Naive thymus-derived CD4-positive, alpha-beta T cell (primary cell): ENCODE measurements around the gene CDR2. TPM values are rescaled to one million over a fixed set of nuclear protein-coding genes. Genes with fewer than 3 reads are reported as not detected.
A peak's percentile ranks its signal among the peaks of the same experiment; 100 is the strongest.

ENCODE experiments used
- ATAC-seq: fragments of 150-1000 bp; cut with Tn5 transposase; 2 replicates; pipeline ENCODE4 v1.10.0; 2021; ENCODE audit warnings: mild to moderate bottlenecking, moderate library complexity
- CTCF ChIA-PET: fragments of 350-600 bp; sonication (Branson Sonifier 250); formaldehyde crosslinking; loops from one replicate; lab custom pipeline; 2021; ENCODE audit warnings: antibody characterized with exemption; lab: Charles Lee
- POLR2A ChIA-PET: fragments of 350-600 bp; sonication (Branson Sonifier 250); formaldehyde crosslinking; loops from one replicate; lab custom pipeline; 2021; ENCODE audit warnings: antibody characterized with exemption, inconsistent platforms; lab: Charles Lee
- DNase-seq, 9 donors: peaks; one replicate each; pipeline versions ENCODE4 v3.0.0 to v3.0.0-alpha.2; 2020 to 2022; ENCODE audit warnings: mixed read lengths in 1 of 9
- H3K27ac ChIP-seq: one replicate; pipeline ENCODE4 v1.7.0; 2013; ENCODE audit warnings: mild to moderate bottlenecking, low read depth, low read length, moderate library complexity
- H3K27me3 ChIP-seq, 2 donors: one replicate each; pipeline ENCODE4 v1.7.0; 2013; ENCODE audit warnings: low read length in 2 of 2, mild to moderate bottlenecking in 2 of 2, moderate library complexity in 2 of 2; ENCODE audit not compliant: control insufficient read depth in 2 of 2, insufficient read depth in 2 of 2
- H3K36me3 ChIP-seq, 3 experiments: 1 replicate in 2 of 3; 2 replicates in 1 of 3; pipeline ENCODE4 v1.7.0; 2013; ENCODE audit warnings: low read length in 3 of 3, mild to moderate bottlenecking in 3 of 3, moderate library complexity in 1 of 3; ENCODE audit not compliant: insufficient read depth in 3 of 3, control insufficient read depth in 2 of 3
- H3K4me1 ChIP-seq, 2 donors: one replicate each; pipeline ENCODE4 v1.7.0; 2013; ENCODE audit warnings: low read length in 2 of 2, mild to moderate bottlenecking in 2 of 2, moderate library complexity in 1 of 2; ENCODE audit not compliant: control insufficient read depth in 2 of 2, insufficient read depth in 2 of 2
- H3K4me3 ChIP-seq: 2 replicates; pipeline ENCODE4 v1.7.0; 2013; ENCODE audit warnings: mild to moderate bottlenecking, low read length
- H3K9me3 ChIP-seq, 3 experiments: 1 replicate in 2 of 3; 2 replicates in 1 of 3; pipeline ENCODE4 v1.7.0; 2013; ENCODE audit warnings: low read length in 3 of 3; ENCODE audit not compliant: control insufficient read depth in 2 of 3
- H3K27ac Mint-ChIP-seq, 9 donors: one replicate each; pipeline ENCODE4 v1.8.0; 2020 to 2022; ENCODE audit warnings: mixed read lengths in 9 of 9, mild to moderate bottlenecking in 8 of 9, moderate library complexity in 5 of 9, inconsistent platforms in 2 of 9
- H3K27me3 Mint-ChIP-seq, 5 donors: one replicate each; pipeline ENCODE4 v1.8.0; 2021 to 2022; ENCODE audit warnings: mixed read lengths in 5 of 5, mild to moderate bottlenecking in 1 of 5
- H3K36me3 Mint-ChIP-seq, 5 donors: one replicate each; pipeline ENCODE4 v1.8.0; 2020 to 2022; ENCODE audit warnings: mixed read lengths in 5 of 5, mild to moderate bottlenecking in 3 of 5, inconsistent platforms in 1 of 5
- H3K4me1 Mint-ChIP-seq, 7 donors: one replicate each; pipeline ENCODE4 v1.8.0; 2020 to 2022; ENCODE audit warnings: mixed read lengths in 7 of 7, mild to moderate bottlenecking in 3 of 7, inconsistent platforms in 1 of 7
- H3K4me3 Mint-ChIP-seq, 10 donors: one replicate each; pipeline ENCODE4 v1.8.0; 2020 to 2022; ENCODE audit warnings: mild to moderate bottlenecking in 10 of 10, mixed read lengths in 10 of 10, moderate library complexity in 6 of 10, inconsistent platforms in 2 of 10
- H3K9me3 Mint-ChIP-seq, 11 donors: one replicate each; pipeline ENCODE4 v1.8.0; 2020 to 2022; ENCODE audit warnings: mixed read lengths in 11 of 11, mild to moderate bottlenecking in 4 of 11, inconsistent platforms in 1 of 11, moderate library complexity in 1 of 11
- intact Hi-C, 2 donors: fragments of 100-400 bp; cut with micrococcal nuclease; formaldehyde crosslinking; loops; one replicate each; pipeline ENCODE4 v1.15.1; 2023
- polyA plus RNA-seq, 2 donors: library from polyadenylated mRNA; unstranded; fragments of 300-500 nt; fragmentation: Illumina TruSeq; gene quantifications; one replicate each; pipeline ENCODE4 v1.2.3, GENCODE V29; 2021
- total RNA-seq, 6 experiments: library from RNA in 5 of 6; stranded (reverse) in 5 of 6; gene quantifications; 1 replicate in 5 of 6; 2 replicates in 1 of 6; pipeline ENCODE4 v1.2.3 and lab custom pipeline; 2021 to 2026

The CDR2 gene
- total and polyA plus RNA-seq, 7 experiments from 2014 or later: 28.7 to 115 (median 66.0) TPM

DNA sequence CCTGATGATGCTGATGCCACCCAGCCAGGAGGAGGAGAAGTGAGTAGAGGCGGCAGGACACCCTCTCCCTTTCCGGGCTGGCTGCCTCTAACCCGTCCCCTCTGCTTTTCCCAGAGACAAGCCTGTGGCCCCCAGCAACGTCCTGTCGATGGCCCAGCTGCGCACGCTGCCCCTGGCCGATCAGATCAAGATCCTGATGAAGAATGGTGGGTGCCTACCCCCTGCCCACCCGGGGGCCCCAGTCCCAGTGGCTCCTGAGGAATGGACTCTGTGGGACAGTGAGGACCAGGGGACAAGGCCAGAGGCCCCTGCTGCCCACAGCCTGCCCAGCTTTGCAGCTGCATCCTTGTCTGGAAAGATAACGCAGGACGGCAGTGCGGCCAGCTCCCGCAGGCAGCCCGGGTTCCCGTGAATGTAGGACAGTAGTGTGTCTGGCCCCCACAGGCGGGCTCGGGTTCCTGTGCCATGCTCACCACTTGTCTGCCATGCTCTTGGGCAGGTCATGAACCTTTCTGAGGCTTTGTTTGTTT lies 57.4 kb downstream of the CDR2 start:
- no peaks in the 10 kb centered on the region for H3K4me1 ChIP-seq
- POLR2A ChIA-PET: no interaction called here
- Mint-ChIP-seq H3K27me3 (no peaks in the 10 kb centered on the region), H3K36me3 (peaks cover 15 to 49% (median 20%) of the 10 kb centered on the region in 5 donors), H3K9me3 (peaks cover 0 to 2% (median 0%) of the 10 kb centered on the region in 11 donors), H3K27ac (peak overlapping the region in 2 of 9 donors; percentile 48 to 64), H3K4me3 (no peak overlapping the region), H3K4me1 (peaks cover 0 to 15% (median 6%) of the 10 kb centered on the region in 7 donors)
- peaks cover 8 to 96% (median 12%) of the 10 kb centered on the region in 3 experiments for H3K36me3 ChIP-seq
- intact Hi-C loops: no loop called here
- H3K27me3 ChIP-seq: no peaks in the 10 kb centered on the region
- CTCF ChIA-PET: no interaction called here
- ATAC-seq (no peak), DNase-seq (peak in 1 of 9 donors; percentile 15)
- H3K27ac ChIP-seq: no peak overlapping the region
- H3K4me3 ChIP-seq: no peak overlapping the region
- no peaks in the 10 kb centered on the region for H3K9me3 ChIP-seq

DNA sequence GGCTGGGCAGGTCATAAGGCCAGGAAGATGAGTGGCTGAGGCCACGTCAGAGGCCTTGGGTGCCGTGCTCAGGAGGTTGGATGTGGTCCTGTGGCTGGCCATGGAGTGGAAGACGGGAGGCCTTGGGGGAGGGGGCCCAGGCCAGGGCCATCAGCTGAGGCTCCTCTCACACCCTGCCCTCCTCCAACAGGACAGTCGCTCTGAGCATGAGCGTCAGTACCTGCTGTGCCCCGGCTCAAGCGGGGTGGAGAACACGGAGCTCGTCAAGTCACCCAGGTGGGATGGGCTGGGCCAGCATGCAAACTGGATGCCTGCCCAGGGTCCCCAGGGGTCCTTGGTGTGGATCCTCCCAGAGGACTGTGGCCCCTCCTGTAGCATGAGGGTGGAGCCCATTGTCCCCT lies 58.0 kb downstream of the CDR2 start:
- Mint-ChIP-seq H3K27ac (no peak overlapping the region), H3K27me3 (no peaks in the 10 kb centered on the region), H3K9me3 (peaks cover 0 to 2% (median 0%) of the 10 kb centered on the region in 11 donors), H3K4me3 (peak overlapping the region in 1 of 10 donors; percentile 37), H3K4me1 (peaks cover 0 to 14% (median 5%) of the 10 kb centered on the region in 7 donors), H3K36me3 (peaks cover 15 to 54% (median 24%) of the 10 kb centered on the region in 5 donors)
- peaks cover 8 to 96% (median 12%) of the 10 kb centered on the region in 3 experiments for H3K36me3 ChIP-seq
- ATAC-seq (no peak), DNase-seq (peak in 1 of 9 donors; percentile 17)
- H3K9me3 ChIP-seq: no peaks in the 10 kb centered on the region
- ChIA-PET POLR2A (no interaction called here), CTCF (no interaction called here)
- H3K27ac ChIP-seq: no peak overlapping the region
- no peaks in the 10 kb centered on the region for H3K27me3 ChIP-seq
- intact Hi-C loops: no loop called here
- H3K4me3 ChIP-seq: no peak overlapping the region
- H3K4me1 ChIP-seq: no peaks in the 10 kb centered on the region

GRCh38 chr16:22315979-22316378 lies 58.4 kb downstream of the CDR2 start:
- POLR2A ChIA-PET: no interaction called here
- Mint-ChIP-seq H3K36me3 (peaks cover 15 to 49% (median 20%) of the 10 kb centered on the region in 5 donors), H3K4me3 (no peak overlapping the region), H3K4me1 (peaks cover 0 to 10% (median 2%) of the 10 kb centered on the region in 7 donors), H3K27me3 (no peaks in the 10 kb centered on the region), H3K9me3 (peaks cover 0 to 2% (median 0%) of the 10 kb centered on the region in 11 donors), H3K27ac (peak overlapping the region in 1 of 9 donors; percentile 31)
- CTCF ChIA-PET: no interaction called here
- intact Hi-C loops: no loop called here
- Histone ChIP-seq H3K4me1 (no peaks in the 10 kb centered on the region), H3K27me3 (no peaks in the 10 kb centered on the region), H3K27ac (no peak overlapping the region), H3K36me3 (peaks cover 7 to 97% (median 12%) of the 10 kb centered on the region in 3 experiments), H3K9me3 (no peaks in the 10 kb centered on the region), H3K4me3 (no peak overlapping the region)
- ATAC-seq (no peak), DNase-seq (peak in 1 of 9 donors; percentile 2)

- Mint-ChIP-seq H3K4me1 (peaks cover 0 to 7% (median 0%) of the 10 kb centered on the region in 7 donors), H3K27me3 (no peaks in the 10 kb centered on the region), H3K27ac (peak overlapping the region in 2 of 9 donors; percentile 9 to 82), H3K36me3 (peaks cover 15 to 44% (median 19%) of the 10 kb centered on the region in 5 donors), H3K9me3 (peaks cover 0 to 2% (median 0%) of the 10 kb centered on the region in 11 donors), H3K4me3 (no peak overlapping the region)
- H3K4me1 ChIP-seq: no peaks in the 10 kb centered on the region
- DNase-seq (no peak), ATAC-seq (no peak)
- peaks cover 0 to 90% (median 15%) of the 10 kb centered on the region in 3 experiments for H3K36me3 ChIP-seq
- CTCF ChIA-PET: no interaction called here
- intact Hi-C loops: no loop called here
- no peak overlapping the region for H3K4me3 ChIP-seq
- H3K27ac ChIP-seq: no peak overlapping the region
- no peaks in the 10 kb centered on the region for H3K27me3 ChIP-seq
- H3K9me3 ChIP-seq: no peaks in the 10 kb centered on the region
- POLR2A ChIA-PET: interaction anchor here (0.7 kb wide), 1 partner anchor 9 kb away, joined by 3 read pairs; no protein-coding TSS in a partner anchor
These were observed 59.5 kb downstream of the CDR2 start for GRCh38 chr16:22314661-22315626.

DNA sequence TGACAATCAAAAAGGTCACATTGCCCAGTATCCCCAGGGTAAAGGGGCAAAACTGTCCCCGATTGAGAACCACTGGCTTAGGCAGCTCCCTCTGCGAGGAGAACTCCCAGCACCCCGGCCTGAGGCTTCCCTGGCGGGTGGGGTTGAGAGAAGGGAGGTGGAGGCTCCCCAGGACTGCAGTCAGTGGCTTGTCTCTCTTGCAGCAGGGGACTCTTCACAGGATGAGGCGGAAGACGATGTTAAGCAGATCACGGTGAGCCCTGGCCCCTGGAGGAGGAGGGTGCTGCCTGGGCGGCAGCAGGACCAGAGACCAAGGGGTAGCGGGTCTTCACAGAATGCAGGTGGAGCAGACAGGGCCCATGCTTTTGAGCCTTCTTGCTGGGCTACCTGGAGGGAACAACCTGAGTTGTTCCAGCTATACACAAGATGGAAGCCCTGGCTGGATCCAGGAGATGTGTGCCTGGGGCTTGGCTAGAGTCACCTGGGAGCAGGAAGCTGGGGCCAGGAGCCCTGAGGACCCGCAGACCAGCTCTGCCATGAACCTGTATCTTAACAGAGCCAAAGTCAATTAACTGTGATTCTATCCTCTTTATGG lies 60.4 kb downstream of the CDR2 start:
- intact Hi-C loops: no loop called here
- Histone ChIP-seq H3K27me3 (no peaks in the 10 kb centered on the region), H3K9me3 (no peaks in the 10 kb centered on the region), H3K36me3 (peaks cover 4 to 91% (median 24%) of the 10 kb centered on the region in 3 experiments), H3K27ac (no peak overlapping the region), H3K4me3 (no peak overlapping the region), H3K4me1 (no peaks in the 10 kb centered on the region)
- no peak overlapping the region for H3K4me3 Mint-ChIP-seq
- no peaks in the 10 kb centered on the region for H3K27me3 Mint-ChIP-seq
- ChIA-PET POLR2A (no interaction called here), CTCF (no interaction called here)
- peak overlapping the region in 4 of 9 donors; percentile 41 to 82 (median 52) for H3K27ac Mint-ChIP-seq
- DNase-seq (peak in 1 of 9 donors; percentile 17), ATAC-seq (no peak)
- H3K36me3 Mint-ChIP-seq: peaks cover 10 to 38% (median 15%) of the 10 kb centered on the region in 5 donors
- H3K9me3 Mint-ChIP-seq: peaks cover 0 to 2% (median 0%) of the 10 kb centered on the region in 11 donors
- H3K4me1 Mint-ChIP-seq: peaks cover 0 to 7% (median 0%) of the 10 kb centered on the region in 7 donors
